ENCODE results near the gene C1orf53. TPM values are rescaled to one million over a fixed set of nuclear protein-coding genes. Genes with fewer than 3 reads are reported as not detected.

C1orf53 gene
- total and polyA plus RNA-seq, 2 of the 8 experiments (the other 6 are each of a cell fraction or from before 2014, with no cell fraction given) = 0.56 to 1.3 TPM

- TF ChIP-seq CHD2 (IDR thresholded peaks at IDR 0.05; ENCODE audit: low read length) (no peak), CHD7 (IDR thresholded peaks at IDR 0.05; ENCODE audit: insufficient replicate concordance, low read length) (no peak), PHF8 (conservative IDR thresholded peaks at IDR 0.05; ENCODE audit: low read depth, low read length) (no peak), TCF12 (IDR thresholded peaks at IDR 0.05; ENCODE audit: low read depth, low read length) (no peak)
Observed at GRCh38 chr1:197951617-197952175, 49.3 kb downstream of the C1orf53 start (continued).
